Parathyroid adenoma (tissue), 2 donors: ENCODE measurements around the gene APOBEC3A.
"Not testable (repeated sequence)": the region's sequence is repeated elsewhere in the genome, so short reads cannot be mapped to it uniquely, and the experiment has no call there.

Experiments
- H2AFZ ChIP-seq: fragments of 300-600 bp; sonication (generic); one replicate; pipeline ENCODE4 v1.7.0; 2017; ENCODE audit warnings: antibody characterized with exemption, mild to moderate bottlenecking
- H3K27ac ChIP-seq: fragments of 300-600 bp; sonication (generic); one replicate; pipeline ENCODE4 v1.7.0; 2017
- H3K27me3 ChIP-seq: fragments of 300-600 bp; sonication (generic); one replicate; pipeline ENCODE4 v1.7.0; 2017; ENCODE audit warnings: low read length; ENCODE audit not compliant: control insufficient read depth, insufficient read depth
- H3K36me3 ChIP-seq: fragments of 300-600 bp; sonication (generic); one replicate; pipeline ENCODE4 v1.7.0; 2017; ENCODE audit warnings: low read length; ENCODE audit not compliant: control insufficient read depth, insufficient read depth
- H3K4me1 ChIP-seq: fragments of 300-600 bp; sonication (generic); one replicate; pipeline ENCODE4 v1.7.0; 2017; ENCODE audit warnings: control low read depth
- H3K4me2 ChIP-seq: fragments of 300-600 bp; sonication (generic); one replicate; pipeline ENCODE4 v1.7.0; 2017; ENCODE audit warnings: low read length
- H3K4me3 ChIP-seq: fragments of 300-600 bp; sonication (generic); one replicate; pipeline ENCODE4 v1.7.0; 2017; ENCODE audit warnings: low read depth, low read length
- H3K79me2 ChIP-seq: fragments of 300-600 bp; sonication (generic); one replicate; pipeline ENCODE4 v1.7.0; 2017; ENCODE audit warnings: control low read depth
- H3K9ac ChIP-seq: fragments of 300-600 bp; sonication (generic); one replicate; pipeline ENCODE4 v1.7.0; 2017; ENCODE audit warnings: mild to moderate bottlenecking
- H3K9me3 ChIP-seq: fragments of 300-600 bp; sonication (generic); one replicate; pipeline ENCODE4 v1.7.0; 2017; ENCODE audit warnings: low read length; ENCODE audit not compliant: control insufficient read depth
- CTCF ChIP-seq: fragments of 300-600 bp; sonication (generic); IDR thresholded peaks from one replicate; pipeline ENCODE4 v1.7.0; 2017; ENCODE audit warnings: antibody characterized with exemption, mild to moderate bottlenecking
- donor health status: primary hyperparathyroidism.

The APOBEC3A gene

GRCh38 chr22:39003165-39003638, 45.8 kb downstream of the APOBEC3A start:
- Histone ChIP-seq H2AFZ (peak overlapping the region; percentile 64), H3K4me3 (no peak overlapping the region), H3K9ac (no peak overlapping the region), H3K36me3 (no peaks in the 10 kb centered on the region), H3K4me1 (peaks cover 3% of the 10 kb centered on the region), H3K27me3 (no peaks in the 10 kb centered on the region), H3K9me3 (no peaks in the 10 kb centered on the region), H3K27ac (no peak overlapping the region), H3K4me2 (no peak overlapping the region), H3K79me2 (no peaks in the 10 kb centered on the region)
- peak; percentile 59 for TF ChIP-seq CTCF

GRCh38 chr22:39007177-39007576, 49.8 kb downstream of the APOBEC3A start:
- no peak overlapping the region for H3K9ac ChIP-seq
- no peaks in the 10 kb centered on the region for H3K27me3 ChIP-seq
- H3K4me2 ChIP-seq = no peak overlapping the region
- H3K27ac ChIP-seq = no peak overlapping the region
- H2AFZ ChIP-seq = no peak overlapping the region
- H3K4me3 ChIP-seq = no peak overlapping the region
- H3K79me2 ChIP-seq = no peaks in the 10 kb centered on the region
- H3K9me3 ChIP-seq = no peaks in the 10 kb centered on the region
- H3K4me1 ChIP-seq = peaks cover 3% of the 10 kb centered on the region
- no peak for TF ChIP-seq CTCF
- H3K36me3 ChIP-seq = no peaks in the 10 kb centered on the region

GRCh38 chr22:39008271-39008850, 51.0 kb downstream of the APOBEC3A start:
- not testable (repeated sequence) for H3K4me3 ChIP-seq, H3K4me2 ChIP-seq, H3K79me2 ChIP-seq, H3K36me3 ChIP-seq, H3K9ac ChIP-seq, H3K27ac ChIP-seq, H3K27me3 ChIP-seq, H3K4me1 ChIP-seq, H2AFZ ChIP-seq, H3K9me3 ChIP-seq

GRCh38 chr22:39010946-39011345, 53.5 kb downstream of the APOBEC3A start:
- Histone ChIP-seq H3K4me3 (no peak overlapping the region), H3K27me3 (no peaks in the 10 kb centered on the region), H3K79me2 (no peaks in the 10 kb centered on the region)

More at GRCh38 chr22:39010946-39011345, 53.5 kb downstream of the APOBEC3A start:
- Histone ChIP-seq H3K36me3 (no peaks in the 10 kb centered on the region), H2AFZ (no peak overlapping the region), H3K9me3 (no peaks in the 10 kb centered on the region), H3K27ac (no peak overlapping the region), H3K4me2 (no peak overlapping the region), H3K4me1 (no peaks in the 10 kb centered on the region), H3K9ac (no peak overlapping the region)
- no peak for TF ChIP-seq CTCF
